Progenitor cell of endocrine pancreas (in vitro differentiated cells): ENCODE results near the gene MOB2. TPM values are rescaled to one million over a fixed set of nuclear protein-coding genes. Genes with fewer than 3 reads are reported as not detected.
"Not testable (repeated sequence)": the region's sequence is repeated elsewhere in the genome, so short reads cannot be mapped to it uniquely, and the experiment has no call there.

ENCODE experiments used
- DNase-seq: peaks from one replicate; pipeline ENCODE4 v3.0.0; 2021; ENCODE audit warnings: low spot score; ENCODE audit not compliant: unreplicated experiment
- H3K27ac Mint-ChIP-seq: 2 replicates; pipeline ENCODE4 v1.8.0; 2021; ENCODE audit warnings: mild to moderate bottlenecking, moderate library complexity, mixed read lengths
- H3K27me3 Mint-ChIP-seq: 2 replicates; pipeline ENCODE4 v1.8.0; 2021; ENCODE audit warnings: mixed read lengths
- H3K36me3 Mint-ChIP-seq: 2 replicates; pipeline ENCODE4 v1.8.0; 2022; ENCODE audit warnings: mixed read lengths; ENCODE audit not compliant: insufficient read depth
- H3K4me1 Mint-ChIP-seq: 2 replicates; pipeline ENCODE4 v1.8.0; 2021; ENCODE audit warnings: low read depth, mixed read lengths
- H3K4me3 Mint-ChIP-seq: 2 replicates; pipeline ENCODE4 v1.8.0; 2021; ENCODE audit warnings: low read depth, mild to moderate bottlenecking, moderate library complexity, mixed read lengths
- H3K9me3 Mint-ChIP-seq: 2 replicates; pipeline ENCODE4 v1.8.0; 2021; ENCODE audit warnings: low read depth, mixed read lengths
- total RNA-seq: library from RNA; stranded (reverse); gene quantifications from 2 replicates; pipeline ENCODE4 v1.2.1, GENCODE V29; 2021
- TF ChIP-seq, protein P1 (sequence below): fragments of 200-600 bp; sonication (generic); IDR thresholded peaks from one replicate; pipeline ENCODE4 v1.5.0; 2021; ENCODE audit warnings: antibody characterized with exemption, mild to moderate bottlenecking; ENCODE audit not compliant: unreplicated experiment

Gene MOB2
- total RNA-seq, 1 donor from 2014 or later = 33.3 TPM

DNA sequence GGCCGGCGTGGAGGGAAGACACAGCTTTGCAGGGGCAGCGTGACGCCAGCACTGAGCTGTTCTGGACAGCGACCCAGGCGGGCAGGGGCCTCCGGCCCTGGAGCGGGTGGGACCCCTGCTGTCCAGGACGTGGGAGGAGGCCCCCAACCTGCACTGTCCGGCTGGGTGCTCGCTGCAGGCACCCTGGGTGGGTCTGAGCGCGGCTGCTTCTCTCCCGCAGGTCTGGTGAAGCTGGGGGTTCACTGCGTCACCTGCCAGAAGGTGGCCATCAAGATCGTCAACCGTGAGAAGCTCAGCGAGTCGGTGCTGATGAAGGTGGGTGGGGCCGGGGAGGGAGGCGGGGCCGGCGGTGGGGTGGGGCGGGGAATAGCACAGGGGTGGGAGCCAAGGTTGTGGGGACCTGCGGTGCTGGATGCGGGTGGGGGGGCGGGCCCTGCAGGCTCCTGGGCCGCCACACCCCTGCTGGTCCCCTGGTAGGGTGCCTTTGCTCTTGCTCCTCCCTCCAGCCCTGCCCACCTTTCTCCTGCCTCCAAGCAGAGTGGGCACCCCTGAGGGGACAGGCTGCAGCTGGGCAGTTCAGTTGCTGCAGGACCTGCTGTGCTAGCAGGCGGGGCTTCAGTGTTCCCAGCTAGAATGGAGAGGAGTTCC is 50.6 kb downstream of the MOB2 start:
- H3K27me3 Mint-ChIP-seq = no peaks in the 10 kb centered on the region
- no peak for DNase-seq

GRCh38 chr11:1435479-1435819 is 51.1 kb downstream of the MOB2 start:
- H3K27me3 Mint-ChIP-seq, DNase-seq, H3K27ac Mint-ChIP-seq, H3K4me3 Mint-ChIP-seq, H3K9me3 Mint-ChIP-seq, H3K4me1 Mint-ChIP-seq, H3K36me3 Mint-ChIP-seq: not testable (repeated sequence)

More for the DNA sequence above, 50.6 kb downstream of the MOB2 start:
- Mint-ChIP-seq H3K4me1 (peaks cover 1% of the 10 kb centered on the region), H3K4me3 (no peak overlapping the region), H3K36me3 (no peaks in the 10 kb centered on the region), H3K9me3 (no peaks in the 10 kb centered on the region), H3K27ac (no peak overlapping the region)
- TF ChIP-seq, protein P1, sequence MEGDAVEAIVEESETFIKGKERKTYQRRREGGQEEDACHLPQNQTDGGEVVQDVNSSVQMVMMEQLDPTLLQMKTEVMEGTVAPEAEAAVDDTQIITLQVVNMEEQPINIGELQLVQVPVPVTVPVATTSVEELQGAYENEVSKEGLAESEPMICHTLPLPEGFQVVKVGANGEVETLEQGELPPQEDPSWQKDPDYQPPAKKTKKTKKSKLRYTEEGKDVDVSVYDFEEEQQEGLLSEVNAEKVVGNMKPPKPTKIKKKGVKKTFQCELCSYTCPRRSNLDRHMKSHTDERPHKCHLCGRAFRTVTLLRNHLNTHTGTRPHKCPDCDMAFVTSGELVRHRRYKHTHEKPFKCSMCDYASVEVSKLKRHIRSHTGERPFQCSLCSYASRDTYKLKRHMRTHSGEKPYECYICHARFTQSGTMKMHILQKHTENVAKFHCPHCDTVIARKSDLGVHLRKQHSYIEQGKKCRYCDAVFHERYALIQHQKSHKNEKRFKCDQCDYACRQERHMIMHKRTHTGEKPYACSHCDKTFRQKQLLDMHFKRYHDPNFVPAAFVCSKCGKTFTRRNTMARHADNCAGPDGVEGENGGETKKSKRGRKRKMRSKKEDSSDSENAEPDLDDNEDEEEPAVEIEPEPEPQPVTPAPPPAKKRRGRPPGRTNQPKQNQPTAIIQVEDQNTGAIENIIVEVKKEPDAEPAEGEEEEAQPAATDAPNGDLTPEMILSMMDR = peak; percentile 6

DNA sequence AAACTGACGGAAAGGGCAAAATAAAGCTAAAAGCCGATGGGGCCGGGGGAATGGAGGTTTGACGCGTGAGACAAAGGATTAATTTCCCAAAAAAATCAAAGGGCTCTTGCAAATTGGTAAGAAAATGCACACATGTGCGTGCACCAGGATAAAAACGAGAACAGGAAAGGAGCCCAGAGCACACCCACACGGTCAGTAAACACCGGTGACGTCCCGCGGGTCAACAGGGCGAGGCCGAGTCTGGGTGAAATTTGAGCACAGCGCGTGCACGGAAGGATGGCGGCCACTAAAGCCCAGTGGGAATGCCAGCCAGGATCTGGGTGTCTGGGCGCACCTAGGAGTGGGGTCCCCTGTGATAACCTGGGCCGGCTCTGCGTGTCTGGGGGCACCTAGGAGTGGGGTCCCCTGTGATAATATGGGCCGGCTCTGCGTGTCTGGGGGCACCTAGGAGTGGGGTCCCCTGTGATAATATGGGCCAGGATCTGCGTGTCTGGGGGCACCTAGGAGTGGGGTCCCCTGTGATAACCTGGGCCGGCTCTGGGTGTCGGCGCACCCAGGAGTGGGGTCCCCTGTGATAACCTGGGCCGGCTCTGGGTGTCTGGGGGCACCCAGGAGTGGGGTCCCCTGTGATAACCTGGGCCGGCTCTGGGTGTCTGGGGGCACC is 52.5 kb downstream of the MOB2 start:
- H3K36me3 Mint-ChIP-seq = no peaks in the 10 kb centered on the region
- H3K27ac Mint-ChIP-seq = no peak overlapping the region
- no peaks in the 10 kb centered on the region for H3K9me3 Mint-ChIP-seq
- no peaks in the 10 kb centered on the region for H3K27me3 Mint-ChIP-seq
- TF ChIP-seq, protein P1 = no peak
- DNase-seq = no peak
- no peak overlapping the region for H3K4me3 Mint-ChIP-seq
- H3K4me1 Mint-ChIP-seq = peaks cover 1% of the 10 kb centered on the region

DNA sequence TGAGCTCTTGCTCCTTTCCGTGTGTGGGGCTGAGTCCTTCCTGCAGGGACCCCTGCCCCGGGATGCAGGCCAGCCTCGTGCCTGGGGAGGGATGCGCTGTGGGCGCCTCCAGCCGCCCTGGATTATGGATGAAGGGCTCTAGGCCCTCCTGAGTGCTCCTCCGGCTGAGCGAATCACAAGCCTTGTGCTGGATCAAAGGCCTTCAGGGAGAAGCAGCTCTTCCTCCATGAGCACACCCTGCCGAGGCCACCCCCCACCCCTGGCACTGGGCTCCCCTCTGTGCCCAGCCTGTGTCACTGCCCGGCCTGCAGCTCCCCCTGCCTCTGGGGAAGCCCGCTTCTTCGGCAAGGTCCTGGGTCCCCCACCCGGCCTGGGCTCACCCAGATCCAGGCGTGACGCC is 53.0 kb downstream of the MOB2 start:
- Mint-ChIP-seq H3K27ac (no peak overlapping the region), H3K4me3 (no peak overlapping the region), H3K36me3 (no peaks in the 10 kb centered on the region), H3K4me1 (peaks cover 1% of the 10 kb centered on the region), H3K9me3 (no peaks in the 10 kb centered on the region), H3K27me3 (no peaks in the 10 kb centered on the region)
- TF ChIP-seq, protein P1 = no peak
- no peak for DNase-seq

DNA sequence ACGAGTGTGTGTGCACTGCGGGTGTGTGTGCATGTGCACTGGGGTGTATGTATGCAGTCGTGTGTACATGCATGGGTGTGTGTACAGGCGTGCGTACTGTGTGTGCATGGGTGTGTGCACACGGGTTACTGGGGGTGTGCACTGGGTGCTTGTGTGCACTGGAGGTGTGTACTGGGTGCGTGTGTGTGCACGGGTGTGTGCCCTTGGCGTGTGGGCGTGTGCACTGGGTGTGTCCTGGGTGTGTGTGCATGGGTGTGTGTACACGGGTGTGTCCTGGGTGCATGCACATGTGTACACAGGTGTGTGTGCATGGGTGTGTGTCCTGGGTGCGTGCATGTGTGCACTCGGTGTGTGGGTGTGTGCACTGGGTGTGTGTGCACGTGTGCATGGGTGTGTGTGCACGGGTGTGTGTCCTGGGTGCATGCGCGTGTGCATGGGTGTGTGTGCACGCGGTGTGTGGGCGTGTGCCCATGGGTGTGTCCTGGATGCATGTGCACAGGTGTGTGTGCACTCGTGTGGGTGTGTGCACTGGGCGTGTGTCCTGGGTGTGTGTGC is 57.7 kb downstream of the MOB2 start:
- no peaks in the 10 kb centered on the region for H3K36me3 Mint-ChIP-seq
- H3K4me3 Mint-ChIP-seq = no peak overlapping the region
- peak overlapping the region; percentile 62 for H3K27ac Mint-ChIP-seq
- TF ChIP-seq, protein P1 = no peak
- peaks cover under 1% of the 10 kb centered on the region for H3K4me1 Mint-ChIP-seq
- no peak for DNase-seq
- no peaks in the 10 kb centered on the region for H3K9me3 Mint-ChIP-seq
- no peaks in the 10 kb centered on the region for H3K27me3 Mint-ChIP-seq
